Measurements from ENCODE around the gene TMEM240.
"Not testable (repeated sequence)": the region's sequence is repeated elsewhere in the genome, so short reads cannot be mapped to it uniquely, and the experiment has no call there.

The TMEM240 gene

DNA sequence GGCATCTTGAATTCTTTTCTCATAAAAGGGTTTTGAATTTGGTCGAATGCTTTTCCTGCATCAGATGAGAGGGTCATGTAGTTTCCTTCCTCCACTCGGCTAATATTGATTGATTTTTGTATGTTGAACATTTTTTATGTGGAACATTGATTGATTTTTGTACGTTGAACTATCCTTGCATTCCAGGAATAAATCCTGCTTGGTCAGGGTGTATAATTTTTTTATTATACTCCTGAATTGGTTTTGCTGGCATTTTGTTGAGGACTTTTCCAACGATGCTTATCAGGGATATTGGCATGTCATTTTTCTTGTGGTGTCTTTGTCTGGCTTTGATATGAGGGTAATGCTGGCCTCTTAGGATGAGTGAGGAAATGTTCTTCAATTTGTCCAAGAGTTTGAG, 8.5 kb downstream of the TMEM240 start:
- Histone ChIP-seq H3K27ac (no peak overlapping the region), H3K4me3 (ENCODE audit: low read depth, low read length) (no peak overlapping the region), H3K27me3 (replicated peaks) (no peaks in the 10 kb centered on the region), H3K36me3 (replicated peaks) (peaks cover 39% of the 10 kb centered on the region)
- TF ChIP-seq, protein P1, sequence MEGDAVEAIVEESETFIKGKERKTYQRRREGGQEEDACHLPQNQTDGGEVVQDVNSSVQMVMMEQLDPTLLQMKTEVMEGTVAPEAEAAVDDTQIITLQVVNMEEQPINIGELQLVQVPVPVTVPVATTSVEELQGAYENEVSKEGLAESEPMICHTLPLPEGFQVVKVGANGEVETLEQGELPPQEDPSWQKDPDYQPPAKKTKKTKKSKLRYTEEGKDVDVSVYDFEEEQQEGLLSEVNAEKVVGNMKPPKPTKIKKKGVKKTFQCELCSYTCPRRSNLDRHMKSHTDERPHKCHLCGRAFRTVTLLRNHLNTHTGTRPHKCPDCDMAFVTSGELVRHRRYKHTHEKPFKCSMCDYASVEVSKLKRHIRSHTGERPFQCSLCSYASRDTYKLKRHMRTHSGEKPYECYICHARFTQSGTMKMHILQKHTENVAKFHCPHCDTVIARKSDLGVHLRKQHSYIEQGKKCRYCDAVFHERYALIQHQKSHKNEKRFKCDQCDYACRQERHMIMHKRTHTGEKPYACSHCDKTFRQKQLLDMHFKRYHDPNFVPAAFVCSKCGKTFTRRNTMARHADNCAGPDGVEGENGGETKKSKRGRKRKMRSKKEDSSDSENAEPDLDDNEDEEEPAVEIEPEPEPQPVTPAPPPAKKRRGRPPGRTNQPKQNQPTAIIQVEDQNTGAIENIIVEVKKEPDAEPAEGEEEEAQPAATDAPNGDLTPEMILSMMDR (IDR thresholded peaks at IDR 0.05; ENCODE audit: low read depth, low read length, missing control alignments): no peak
- no peak for DNase-seq
- in situ Hi-C loops (cut with HindIII; ENCODE audit: low pct_ligation_motif_present, low sequenced_read_pairs): no loop called here

DNA sequence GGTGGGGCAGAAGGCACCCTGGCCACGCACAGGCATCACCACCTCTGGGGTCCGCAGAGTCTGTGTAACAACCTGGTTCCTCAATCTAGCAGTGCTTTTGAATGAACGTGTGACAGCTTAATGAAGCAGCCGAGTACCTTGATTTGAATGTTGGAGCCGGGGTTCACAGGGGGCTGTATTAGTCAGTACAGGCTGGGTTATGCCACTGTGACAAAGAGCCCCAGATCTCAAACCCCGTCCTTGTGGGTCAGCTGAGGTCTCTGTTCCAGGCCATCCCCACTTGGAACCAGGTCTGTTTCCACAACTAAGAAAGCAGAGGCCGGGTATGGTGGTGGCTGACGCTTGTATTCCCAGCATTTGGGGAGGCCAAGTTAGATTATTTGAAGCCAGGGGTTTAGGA, 10.5 kb downstream of the TMEM240 start:
- no peak for DNase-seq
- Histone ChIP-seq H3K27me3 (replicated peaks) (no peaks in the 10 kb centered on the region), H3K4me3 (ENCODE audit: low read depth, low read length) (no peak overlapping the region), H3K27ac (no peak overlapping the region), H3K36me3 (replicated peaks) (peaks cover 40% of the 10 kb centered on the region)
- in situ Hi-C loops (cut with HindIII; ENCODE audit: low pct_ligation_motif_present, low sequenced_read_pairs): no loop called here
- TF ChIP-seq, protein P1 (IDR thresholded peaks at IDR 0.05; ENCODE audit: low read depth, low read length, missing control alignments): no peak

DNA sequence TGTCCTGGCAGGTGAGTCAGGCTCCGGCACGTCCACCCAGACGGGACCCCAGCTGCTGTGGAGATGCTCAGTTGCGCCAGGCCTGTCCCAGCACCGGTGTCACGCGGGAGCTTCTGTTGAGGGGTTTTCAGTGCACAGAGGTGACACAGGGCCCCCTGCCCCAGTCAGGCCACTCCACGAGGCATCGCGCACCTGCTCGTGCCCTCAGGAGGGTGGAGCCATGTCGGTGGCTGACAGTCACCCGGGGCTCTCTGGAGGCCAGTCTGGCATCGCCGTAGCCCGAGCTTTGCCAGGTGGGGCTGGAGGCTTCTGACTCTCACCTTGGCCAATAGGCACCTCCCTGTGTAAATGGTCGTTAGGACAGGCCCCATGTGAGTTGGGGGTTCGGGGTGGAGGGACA, 11.1 kb downstream of the TMEM240 start:
- TF ChIP-seq, protein P1 (IDR thresholded peaks at IDR 0.05; ENCODE audit: low read depth, low read length, missing control alignments): no peak
- in situ Hi-C loops (cut with HindIII; ENCODE audit: low pct_ligation_motif_present, low sequenced_read_pairs): no loop called here
- no peak for DNase-seq
- no peaks in the 10 kb centered on the region for H3K27me3 ChIP-seq (replicated peaks)
- H3K36me3 ChIP-seq (replicated peaks): peaks cover 42% of the 10 kb centered on the region
- H3K4me3 ChIP-seq (ENCODE audit: low read depth, low read length): no peak overlapping the region
- H3K27ac ChIP-seq: no peak overlapping the region

DNA sequence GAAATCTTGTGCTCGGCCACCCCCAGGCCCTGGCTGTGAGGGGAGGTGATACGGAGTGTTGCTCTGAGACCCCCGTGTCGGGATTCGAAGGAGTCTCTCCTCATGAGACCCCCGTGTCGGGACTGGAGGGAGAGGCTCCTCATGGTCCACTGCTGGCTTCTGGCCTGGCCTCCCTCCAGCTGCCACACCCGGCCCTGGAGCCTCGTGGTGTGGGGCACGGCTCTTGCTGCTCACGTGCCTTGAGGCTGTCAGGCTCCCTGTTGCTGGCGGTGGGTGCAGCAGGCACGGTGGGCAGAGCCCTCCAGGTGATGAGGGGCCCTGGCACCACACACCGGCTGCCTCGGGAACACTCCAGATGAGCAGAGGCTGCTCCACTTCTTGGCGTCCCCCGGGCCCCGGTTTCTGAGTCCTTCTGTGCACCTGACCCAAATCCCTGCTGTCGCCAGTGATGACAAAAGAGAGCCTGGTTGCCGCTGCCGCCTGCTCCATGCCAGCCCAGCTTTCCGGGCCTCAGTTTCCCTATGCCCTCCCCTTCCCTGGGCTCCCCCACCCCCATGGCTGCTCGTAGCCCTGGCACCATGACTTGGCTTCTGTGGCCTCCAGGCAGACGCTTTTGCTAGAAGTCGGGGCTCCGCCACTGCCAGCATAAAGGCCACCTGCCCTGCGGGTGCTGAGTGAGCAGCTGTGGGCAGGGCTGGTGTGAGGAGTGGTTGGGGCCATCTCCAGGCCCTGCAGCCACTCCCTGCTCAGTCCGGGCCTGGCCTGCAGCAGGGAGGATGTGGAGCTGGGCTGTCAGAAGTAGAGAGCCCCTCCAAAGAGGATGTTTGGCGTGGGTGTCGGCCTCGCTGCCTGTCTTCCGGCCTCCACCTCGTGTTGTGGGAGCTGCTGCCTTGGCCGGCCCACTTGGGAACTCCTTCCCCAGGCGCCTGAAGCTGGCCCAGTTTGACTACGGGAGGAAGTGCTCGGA, 11.8 kb downstream of the TMEM240 start:
- no peak for DNase-seq
- TF ChIP-seq, protein P1 (IDR thresholded peaks at IDR 0.05; ENCODE audit: low read depth, low read length, missing control alignments): no peak
- Histone ChIP-seq H3K27ac (no peak overlapping the region), H3K36me3 (replicated peaks) (peaks cover 44% of the 10 kb centered on the region), H3K27me3 (replicated peaks) (no peaks in the 10 kb centered on the region), H3K4me3 (ENCODE audit: low read depth, low read length) (no peak overlapping the region)
- in situ Hi-C loops (cut with HindIII; ENCODE audit: low pct_ligation_motif_present, low sequenced_read_pairs): no loop called here

DNA sequence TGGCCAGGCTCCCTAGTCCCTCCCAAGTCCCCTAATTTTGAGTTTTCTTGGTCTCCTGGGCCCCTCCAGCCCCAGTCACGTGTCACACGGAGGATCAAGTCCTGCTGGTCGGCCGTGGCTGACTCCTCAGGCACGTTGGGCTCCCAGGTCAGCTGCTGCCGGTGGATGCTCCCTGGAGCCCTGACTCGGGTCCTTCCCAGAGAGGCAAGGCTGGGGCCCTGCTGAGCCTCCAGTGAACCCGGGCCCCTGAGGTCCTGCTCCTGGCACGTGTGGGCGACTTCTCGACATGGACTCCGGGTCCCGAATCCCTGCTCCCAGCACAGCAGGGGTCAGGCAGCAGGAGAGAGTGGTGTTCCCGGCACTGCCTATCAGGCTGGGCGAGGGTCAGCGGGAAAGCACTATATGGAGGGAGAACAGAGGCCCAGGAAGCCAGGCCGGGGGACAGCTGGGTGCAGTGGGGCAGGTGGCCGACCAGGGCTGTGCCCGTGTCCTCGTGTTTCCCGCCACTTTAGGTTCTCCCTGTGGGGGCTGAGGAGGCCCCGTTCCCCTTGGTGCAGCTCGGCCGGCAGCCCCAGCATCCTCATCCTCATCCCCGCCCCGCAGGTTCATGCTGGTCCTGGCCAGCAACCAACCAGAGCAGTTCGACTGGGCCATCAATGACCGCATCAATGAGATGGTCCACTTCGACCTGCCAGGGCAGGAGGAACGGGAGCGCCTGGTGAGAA, 13.2 kb downstream of the TMEM240 start:
- TF ChIP-seq, protein P1 (IDR thresholded peaks at IDR 0.05; ENCODE audit: low read depth, low read length, missing control alignments): no peak
- in situ Hi-C loops (cut with HindIII; ENCODE audit: low pct_ligation_motif_present, low sequenced_read_pairs): no loop called here
- Histone ChIP-seq H3K27ac (no peak overlapping the region), H3K4me3 (ENCODE audit: low read depth, low read length) (no peak overlapping the region), H3K27me3 (replicated peaks) (no peaks in the 10 kb centered on the region), H3K36me3 (replicated peaks) (peaks cover 44% of the 10 kb centered on the region)
- no peak for DNase-seq

DNA sequence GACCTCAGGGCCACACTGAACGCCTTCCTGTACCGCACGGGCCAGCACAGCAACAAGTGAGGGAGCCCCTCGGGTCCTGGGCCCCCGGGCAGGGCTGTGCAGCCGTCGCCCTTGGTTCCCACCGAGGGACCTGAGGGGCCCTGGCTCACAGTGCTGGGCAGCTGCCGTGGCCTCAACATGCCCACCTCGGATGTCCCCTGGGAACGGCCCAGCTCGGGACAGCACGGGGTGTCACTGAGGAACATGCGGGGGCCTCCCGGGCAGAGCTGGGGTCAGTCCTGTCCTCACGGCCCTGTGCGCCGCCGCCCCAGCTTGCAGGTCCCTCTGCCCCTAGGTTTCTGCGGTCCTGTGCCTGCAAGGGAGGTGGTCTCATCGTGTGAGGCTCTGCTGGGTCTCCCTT, 13.9 kb downstream of the TMEM240 start:
- peaks cover 52% of the 10 kb centered on the region for H3K36me3 ChIP-seq (replicated peaks)
- in situ Hi-C loops (cut with HindIII; ENCODE audit: low pct_ligation_motif_present, low sequenced_read_pairs): not testable (repeated sequence)

DNA sequence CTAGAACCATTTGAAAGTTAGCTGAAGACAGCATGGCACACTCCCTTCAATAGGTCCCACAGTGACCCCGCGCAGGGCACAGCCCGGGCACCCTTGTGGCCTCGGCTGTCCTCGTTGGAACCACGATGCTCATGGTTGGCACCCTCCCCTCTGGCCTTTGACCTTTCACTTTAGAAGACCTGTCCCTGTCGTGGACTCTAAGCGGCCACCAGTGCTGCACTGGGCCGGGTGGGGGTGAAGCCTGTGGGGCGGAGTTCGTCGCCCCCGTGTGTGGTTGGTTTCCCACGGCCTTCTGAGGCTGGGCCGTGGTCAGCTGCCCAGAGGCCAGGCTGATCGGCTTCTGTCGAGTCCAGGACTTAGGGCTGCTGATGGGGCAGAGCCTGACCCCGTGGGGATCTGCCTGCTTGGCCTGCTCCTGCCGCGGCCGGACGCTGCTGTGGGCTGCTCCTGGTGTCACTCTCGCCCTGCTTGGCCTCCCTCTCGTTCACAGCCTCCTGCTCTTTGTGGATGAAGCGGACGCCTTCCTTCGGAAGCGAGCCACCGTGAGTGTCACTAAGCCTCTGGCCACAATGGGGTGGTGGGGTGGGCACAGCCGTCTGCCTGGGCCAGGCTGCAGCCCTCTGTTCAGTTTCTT, 15.6 kb downstream of the TMEM240 start:
- in situ Hi-C loops (cut with HindIII; ENCODE audit: low pct_ligation_motif_present, low sequenced_read_pairs); H3K27me3 ChIP-seq (replicated peaks); H3K4me3 ChIP-seq (ENCODE audit: low read depth, low read length); H3K27ac ChIP-seq; DNase-seq: not testable (repeated sequence)
- H3K36me3 ChIP-seq (replicated peaks): peaks cover 54% of the 10 kb centered on the region

More for the DNA sequence above, 13.9 kb downstream of the TMEM240 start:
- H3K27me3 ChIP-seq (replicated peaks); H3K4me3 ChIP-seq (ENCODE audit: low read depth, low read length); H3K27ac ChIP-seq; DNase-seq: not testable (repeated sequence)

DNA sequence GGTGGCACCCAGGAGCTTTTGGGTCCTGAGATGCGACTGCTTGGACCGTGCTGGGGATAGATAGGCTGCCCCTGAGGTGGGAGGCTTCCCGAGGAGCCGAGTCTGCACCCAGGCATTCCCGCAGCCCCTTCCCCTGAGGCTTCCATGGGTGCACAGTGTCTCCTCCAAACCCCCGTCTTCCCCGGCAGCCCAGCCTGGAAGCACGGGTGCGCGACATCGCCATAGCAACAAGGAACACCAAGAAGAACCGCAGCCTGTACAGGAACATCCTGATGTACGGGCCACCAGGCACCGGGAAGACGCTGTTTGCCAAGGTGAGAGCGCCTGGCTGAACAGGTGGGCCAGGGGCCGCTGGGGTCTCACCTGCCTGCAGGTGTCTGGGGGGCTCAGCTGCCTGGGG, 16.8 kb downstream of the TMEM240 start:
- in situ Hi-C loops (cut with HindIII; ENCODE audit: low pct_ligation_motif_present, low sequenced_read_pairs): not testable (repeated sequence)
- H3K36me3 ChIP-seq (replicated peaks): peaks cover 45% of the 10 kb centered on the region

More for the DNA sequence above, 16.8 kb downstream of the TMEM240 start:
- H3K27ac ChIP-seq; DNase-seq; H3K4me3 ChIP-seq (ENCODE audit: low read depth, low read length); H3K27me3 ChIP-seq (replicated peaks): not testable (repeated sequence)
